ENCODE results near the gene PRDM16.

The PRDM16 gene

GRCh38 chr1:3411806-3412205, 342.8 kb downstream of the PRDM16 start:
- Histone ChIP-seq H3K9ac (ENCODE audit: low read length) (no peak overlapping the region), H3K36me3 (replicated peaks; ENCODE audit: insufficient read depth, low read length) (no peaks in the 10 kb centered on the region), H3K4me3 (ENCODE audit: low read length) (no peak overlapping the region), H3K27me3 (replicated peaks; ENCODE audit: insufficient read depth, low read length) (peaks cover 75% of the 10 kb centered on the region), H3K9me3 (replicated peaks; ENCODE audit: insufficient read depth, low read length) (no peaks in the 10 kb centered on the region), H3K79me2 (ENCODE audit: low read length) (no peaks in the 10 kb centered on the region), H3K4me2 (ENCODE audit: low read depth, low read length) (no peak overlapping the region), H3F3A (ENCODE audit: insufficient read depth, low read length) (no peaks in the 10 kb centered on the region), H3K27ac (ENCODE audit: low read length) (no peak overlapping the region), H3K9me2 (replicated peaks; ENCODE audit: insufficient read depth, low read length) (no peaks in the 10 kb centered on the region), H4K20me1 (ENCODE audit: insufficient read depth, low read length) (no peaks in the 10 kb centered on the region), H3K4me1 (ENCODE audit: low read length) (no peaks in the 10 kb centered on the region), H2AFZ (ENCODE audit: low read length) (no peak overlapping the region)
- TF ChIP-seq EZH2 (optimal IDR thresholded peaks at IDR 0.05; ENCODE audit: low read depth, low read length) (no peak), EZH2phosphoT487 (IDR thresholded peaks at IDR 0.05; ENCODE audit: low read length) (no peak), CTCF (IDR thresholded peaks at IDR 0.05; ENCODE audit: low read length) (no peak)
- no peak for DNase-seq

GRCh38 chr1:3412376-3412775, 343.4 kb downstream of the PRDM16 start:
- H3K4me2 ChIP-seq (ENCODE audit: low read depth, low read length) = no peak overlapping the region
- H4K20me1 ChIP-seq (ENCODE audit: insufficient read depth, low read length) = no peaks in the 10 kb centered on the region
- H3K9ac ChIP-seq (ENCODE audit: low read length) = no peak overlapping the region
- TF ChIP-seq EZH2phosphoT487 (IDR thresholded peaks at IDR 0.05; ENCODE audit: low read length) = no peak
- TF ChIP-seq CTCF (IDR thresholded peaks at IDR 0.05; ENCODE audit: low read length) = no peak
- TF ChIP-seq EZH2 (optimal IDR thresholded peaks at IDR 0.05; ENCODE audit: low read depth, low read length) = no peak
- H3K9me2 ChIP-seq (replicated peaks; ENCODE audit: insufficient read depth, low read length) = no peaks in the 10 kb centered on the region
- H3K27me3 ChIP-seq (replicated peaks; ENCODE audit: insufficient read depth, low read length) = peaks cover 75% of the 10 kb centered on the region
- no peaks in the 10 kb centered on the region for H3K36me3 ChIP-seq (replicated peaks; ENCODE audit: insufficient read depth, low read length)
- no peaks in the 10 kb centered on the region for H3K79me2 ChIP-seq (ENCODE audit: low read length)
- no peaks in the 10 kb centered on the region for H3K9me3 ChIP-seq (replicated peaks; ENCODE audit: insufficient read depth, low read length)
- no peaks in the 10 kb centered on the region for H3K4me1 ChIP-seq (ENCODE audit: low read length)
- no peak for DNase-seq
- no peak overlapping the region for H3K4me3 ChIP-seq (ENCODE audit: low read length)
- no peak overlapping the region for H3K27ac ChIP-seq (ENCODE audit: low read length)
- H3F3A ChIP-seq (ENCODE audit: insufficient read depth, low read length) = no peaks in the 10 kb centered on the region
- no peak overlapping the region for H2AFZ ChIP-seq (ENCODE audit: low read length)

- H2AFZ ChIP-seq (ENCODE audit: low read length) = no peak overlapping the region
- TF ChIP-seq EZH2 (optimal IDR thresholded peaks at IDR 0.05; ENCODE audit: low read depth, low read length) (no peak), EZH2phosphoT487 (IDR thresholded peaks at IDR 0.05; ENCODE audit: low read length) (no peak), CTCF (IDR thresholded peaks at IDR 0.05; ENCODE audit: low read length) (no peak)
- no peaks in the 10 kb centered on the region for H3K9me3 ChIP-seq (replicated peaks; ENCODE audit: insufficient read depth, low read length)
- no peaks in the 10 kb centered on the region for H3F3A ChIP-seq (ENCODE audit: insufficient read depth, low read length)
- peaks cover 85% of the 10 kb centered on the region for H3K27me3 ChIP-seq (replicated peaks; ENCODE audit: insufficient read depth, low read length)
- no peak for DNase-seq
- H3K4me3 ChIP-seq (ENCODE audit: low read length) = no peak overlapping the region
- H3K4me2 ChIP-seq (ENCODE audit: low read depth, low read length) = no peak overlapping the region
- no peak overlapping the region for H3K9ac ChIP-seq (ENCODE audit: low read length)
- H3K79me2 ChIP-seq (ENCODE audit: low read length) = no peaks in the 10 kb centered on the region
- no peak overlapping the region for H3K27ac ChIP-seq (ENCODE audit: low read length)
- H4K20me1 ChIP-seq (ENCODE audit: insufficient read depth, low read length) = no peaks in the 10 kb centered on the region
- H3K9me2 ChIP-seq (replicated peaks; ENCODE audit: insufficient read depth, low read length) = no peaks in the 10 kb centered on the region
- no peaks in the 10 kb centered on the region for H3K36me3 ChIP-seq (replicated peaks; ENCODE audit: insufficient read depth, low read length)
- no peaks in the 10 kb centered on the region for H3K4me1 ChIP-seq (ENCODE audit: low read length)
Observed at GRCh38 chr1:3413975-3414710, 345.1 kb downstream of the PRDM16 start.
